Progenitor cell of endocrine pancreas (in vitro differentiated cells): Measurements from ENCODE around the gene IL26. TPM values are rescaled to one million over a fixed set of nuclear protein-coding genes. Genes with fewer than 3 reads are reported as not detected.

Experiments
- DNase-seq: peaks from one replicate; pipeline ENCODE4 v3.0.0; 2021; ENCODE audit warnings: low spot score; ENCODE audit not compliant: unreplicated experiment
- H3K27ac Mint-ChIP-seq: 2 replicates; pipeline ENCODE4 v1.8.0; 2021; ENCODE audit warnings: mild to moderate bottlenecking, moderate library complexity, mixed read lengths
- H3K27me3 Mint-ChIP-seq: 2 replicates; pipeline ENCODE4 v1.8.0; 2021; ENCODE audit warnings: mixed read lengths
- H3K36me3 Mint-ChIP-seq: 2 replicates; pipeline ENCODE4 v1.8.0; 2022; ENCODE audit warnings: mixed read lengths; ENCODE audit not compliant: insufficient read depth
- H3K4me1 Mint-ChIP-seq: 2 replicates; pipeline ENCODE4 v1.8.0; 2021; ENCODE audit warnings: low read depth, mixed read lengths
- H3K4me3 Mint-ChIP-seq: 2 replicates; pipeline ENCODE4 v1.8.0; 2021; ENCODE audit warnings: low read depth, mild to moderate bottlenecking, moderate library complexity, mixed read lengths
- H3K9me3 Mint-ChIP-seq: 2 replicates; pipeline ENCODE4 v1.8.0; 2021; ENCODE audit warnings: low read depth, mixed read lengths
- CTCF ChIP-seq: fragments of 200-600 bp; sonication (generic); IDR thresholded peaks from one replicate; pipeline ENCODE4 v1.5.0; 2021; ENCODE audit warnings: antibody characterized with exemption, mild to moderate bottlenecking; ENCODE audit not compliant: unreplicated experiment
- total RNA-seq: library from RNA; stranded (reverse); gene quantifications from 2 replicates; pipeline ENCODE4 v1.2.1, GENCODE V29; 2021

IL26 gene
- total RNA-seq, 1 donor from 2014 or later: not detected

DNA sequence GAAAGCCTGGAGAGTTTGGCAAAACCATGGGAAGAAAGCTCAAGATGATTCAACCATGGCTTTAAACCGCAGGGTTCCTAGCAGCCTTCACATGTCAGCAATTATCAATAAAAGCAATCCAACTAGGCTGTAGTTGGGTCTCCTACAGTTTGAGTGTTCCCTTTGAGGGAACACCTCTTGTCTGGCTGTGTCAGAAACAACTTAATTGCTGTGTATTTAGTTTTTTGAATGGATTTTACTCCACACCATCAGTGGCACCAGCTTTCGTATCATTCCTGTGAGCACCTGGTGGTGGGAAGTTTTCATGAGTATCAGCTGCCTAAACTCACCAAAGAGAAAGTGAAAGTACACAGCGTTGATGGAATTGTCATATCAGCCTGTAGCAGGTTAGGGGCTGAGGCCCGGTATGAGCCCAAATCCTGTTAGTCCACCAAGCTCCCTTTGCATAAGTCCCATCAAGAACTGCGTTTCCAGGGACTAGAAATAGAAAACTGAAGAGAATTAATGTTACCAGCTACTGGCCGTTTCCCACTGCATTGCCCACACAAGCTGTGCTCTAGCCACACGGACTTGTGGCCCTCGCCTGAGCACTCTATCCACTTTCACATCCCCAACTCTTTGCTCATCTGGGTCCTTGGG lies 10.9 kb upstream of the IL26 start:
- no peaks in the 10 kb centered on the region for H3K36me3 Mint-ChIP-seq
- no peak for TF ChIP-seq CTCF
- H3K27ac Mint-ChIP-seq: no peak overlapping the region

GRCh38 chr12:68235576-68235975 lies 10.0 kb upstream of the IL26 start:
- DNase-seq: no peak
- Mint-ChIP-seq H3K27ac (no peak overlapping the region), H3K4me3 (no peak overlapping the region), H3K4me1 (no peaks in the 10 kb centered on the region), H3K36me3 (no peaks in the 10 kb centered on the region), H3K27me3 (peaks cover 17% of the 10 kb centered on the region), H3K9me3 (no peaks in the 10 kb centered on the region)
- TF ChIP-seq CTCF: no peak

More for the DNA sequence above, 10.9 kb upstream of the IL26 start:
- H3K4me1 Mint-ChIP-seq: no peaks in the 10 kb centered on the region
- H3K4me3 Mint-ChIP-seq: no peak overlapping the region
- DNase-seq: no peak
- no peaks in the 10 kb centered on the region for H3K9me3 Mint-ChIP-seq
- H3K27me3 Mint-ChIP-seq: peaks cover 17% of the 10 kb centered on the region

DNA sequence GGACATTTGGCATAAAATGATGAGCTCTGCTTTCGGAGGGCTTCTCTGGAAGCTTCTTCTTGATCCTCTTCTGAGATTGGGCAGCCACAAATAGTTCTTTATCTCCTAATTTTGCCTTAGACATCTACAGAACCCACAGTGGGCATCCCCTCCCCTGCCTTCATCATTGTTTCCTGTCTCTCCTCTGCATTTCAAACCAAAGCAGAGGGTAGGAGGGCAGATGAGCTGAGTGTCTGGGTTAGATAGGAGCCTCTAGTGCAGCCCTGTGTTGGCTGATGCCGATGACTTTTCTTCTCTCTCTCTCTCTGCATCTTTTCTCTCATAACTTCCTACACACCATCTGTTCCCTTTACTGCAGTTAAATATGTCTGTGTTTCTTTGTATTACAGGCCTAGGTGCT lies 8.5 kb upstream of the IL26 start:
- Mint-ChIP-seq H3K27me3 (peaks cover 17% of the 10 kb centered on the region), H3K36me3 (no peaks in the 10 kb centered on the region), H3K4me1 (no peaks in the 10 kb centered on the region), H3K27ac (no peak overlapping the region), H3K4me3 (no peak overlapping the region), H3K9me3 (no peaks in the 10 kb centered on the region)
- TF ChIP-seq CTCF: no peak
- DNase-seq: no peak

- no peak for DNase-seq
- TF ChIP-seq CTCF: no peak
- no peak overlapping the region for H3K27ac Mint-ChIP-seq
- H3K27me3 Mint-ChIP-seq: peaks cover 17% of the 10 kb centered on the region
- H3K36me3 Mint-ChIP-seq: no peaks in the 10 kb centered on the region
- no peaks in the 10 kb centered on the region for H3K4me1 Mint-ChIP-seq
- H3K9me3 Mint-ChIP-seq: no peaks in the 10 kb centered on the region
- no peak overlapping the region for H3K4me3 Mint-ChIP-seq
Measured at GRCh38 chr12:68233498-68233897, 7.9 kb upstream of the IL26 start.

- no peak overlapping the region for H3K4me3 Mint-ChIP-seq
Measured at GRCh38 chr12:68231691-68232090, 6.1 kb upstream of the IL26 start.

More at GRCh38 chr12:68231691-68232090, 6.1 kb upstream of the IL26 start:
- TF ChIP-seq CTCF: no peak
- Mint-ChIP-seq H3K4me1 (no peaks in the 10 kb centered on the region), H3K9me3 (no peaks in the 10 kb centered on the region), H3K36me3 (no peaks in the 10 kb centered on the region), H3K27ac (no peak overlapping the region), H3K27me3 (peaks cover 17% of the 10 kb centered on the region)
- DNase-seq: no peak
